Measurements from ENCODE around the gene ENTPD6. TPM values are rescaled to one million over a fixed set of nuclear protein-coding genes. Genes with fewer than 3 reads are reported as not detected.

ENTPD6 gene
- total RNA-seq, 1 donor from 2014 or later = 32.3 TPM

DNA sequence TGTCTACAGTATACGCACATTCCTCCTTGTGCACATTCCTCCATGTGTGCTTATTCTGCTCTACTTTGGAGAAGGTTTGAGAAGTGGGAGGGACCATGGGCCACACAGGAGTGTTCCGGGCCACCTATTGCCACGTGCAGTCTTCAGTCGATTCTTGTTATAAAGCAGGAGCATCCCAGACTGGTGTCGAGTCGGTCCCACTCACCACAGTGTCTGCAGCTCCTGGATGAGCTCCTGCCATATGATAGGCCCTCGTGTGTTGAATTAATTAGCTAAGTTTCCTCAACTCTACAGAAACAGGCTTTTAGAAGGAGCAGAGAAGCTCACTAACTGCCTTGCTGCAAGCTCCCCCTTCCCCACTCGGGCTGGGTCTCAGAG, 22.6 kb downstream of the ENTPD6 start:
- Mint-ChIP-seq H3K27ac (no peak overlapping the region), H3K9me3 (no peaks in the 10 kb centered on the region), H3K27me3 (ENCODE audit: insufficient read depth, low read depth) (peaks cover 4% of the 10 kb centered on the region), H3K36me3 (peaks cover 11% of the 10 kb centered on the region), H3K4me3 (no peak overlapping the region), H3K4me1 (peaks cover 6% of the 10 kb centered on the region)
- TF ChIP-seq, protein P1, sequence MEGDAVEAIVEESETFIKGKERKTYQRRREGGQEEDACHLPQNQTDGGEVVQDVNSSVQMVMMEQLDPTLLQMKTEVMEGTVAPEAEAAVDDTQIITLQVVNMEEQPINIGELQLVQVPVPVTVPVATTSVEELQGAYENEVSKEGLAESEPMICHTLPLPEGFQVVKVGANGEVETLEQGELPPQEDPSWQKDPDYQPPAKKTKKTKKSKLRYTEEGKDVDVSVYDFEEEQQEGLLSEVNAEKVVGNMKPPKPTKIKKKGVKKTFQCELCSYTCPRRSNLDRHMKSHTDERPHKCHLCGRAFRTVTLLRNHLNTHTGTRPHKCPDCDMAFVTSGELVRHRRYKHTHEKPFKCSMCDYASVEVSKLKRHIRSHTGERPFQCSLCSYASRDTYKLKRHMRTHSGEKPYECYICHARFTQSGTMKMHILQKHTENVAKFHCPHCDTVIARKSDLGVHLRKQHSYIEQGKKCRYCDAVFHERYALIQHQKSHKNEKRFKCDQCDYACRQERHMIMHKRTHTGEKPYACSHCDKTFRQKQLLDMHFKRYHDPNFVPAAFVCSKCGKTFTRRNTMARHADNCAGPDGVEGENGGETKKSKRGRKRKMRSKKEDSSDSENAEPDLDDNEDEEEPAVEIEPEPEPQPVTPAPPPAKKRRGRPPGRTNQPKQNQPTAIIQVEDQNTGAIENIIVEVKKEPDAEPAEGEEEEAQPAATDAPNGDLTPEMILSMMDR (IDR thresholded peaks at IDR 0.05) = no peak
- Histone ChIP-seq H3K9me3 (ENCODE audit: low read depth) (no peaks in the 10 kb centered on the region), H3F3A (ENCODE audit: low read depth) (no peaks in the 10 kb centered on the region), H3K27me3 (no peaks in the 10 kb centered on the region), H3K27ac (no peak overlapping the region), H3K4me3 (no peak overlapping the region), H3K4me2 (no peak overlapping the region), H4K20me1 (ENCODE audit: low read depth) (no peaks in the 10 kb centered on the region), H3K36me3 (no peaks in the 10 kb centered on the region), H3K4me1 (peaks cover 11% of the 10 kb centered on the region), H2AFZ (replicated peaks) (no peak overlapping the region), H3K9ac (no peak overlapping the region), H3K79me2 (ENCODE audit: low read depth) (no peaks in the 10 kb centered on the region)
- DNase-seq (ENCODE audit: low spot score) = no peak

DNA sequence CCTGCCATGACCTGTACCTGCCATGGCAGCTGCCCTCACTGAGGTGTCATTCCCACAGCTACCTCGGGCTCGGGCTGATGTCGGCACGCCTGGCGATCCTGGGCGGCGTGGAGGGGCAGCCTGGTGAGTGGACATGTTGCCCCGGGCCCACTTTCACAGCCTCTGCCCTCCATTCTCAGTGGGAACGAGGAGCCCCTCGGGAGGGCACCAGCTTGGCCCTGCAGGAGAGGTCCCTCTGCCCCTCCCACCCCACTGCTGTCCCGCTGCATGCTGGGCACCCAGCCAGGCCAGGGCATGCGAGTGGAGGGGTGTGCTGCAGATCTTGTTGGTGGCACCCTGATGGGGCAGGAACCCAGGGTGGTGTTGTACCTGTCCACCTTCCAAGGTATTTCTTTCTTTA, 23.0 kb downstream of the ENTPD6 start:
- Histone ChIP-seq H3K4me1 (peaks cover 15% of the 10 kb centered on the region), H3K36me3 (no peaks in the 10 kb centered on the region), H3F3A (ENCODE audit: low read depth) (no peaks in the 10 kb centered on the region), H4K20me1 (ENCODE audit: low read depth) (no peaks in the 10 kb centered on the region), H3K9ac (no peak overlapping the region), H3K9me3 (ENCODE audit: low read depth) (no peaks in the 10 kb centered on the region), H3K4me3 (no peak overlapping the region), H3K27me3 (no peaks in the 10 kb centered on the region), H2AFZ (replicated peaks) (no peak overlapping the region), H3K4me2 (no peak overlapping the region), H3K79me2 (ENCODE audit: low read depth) (no peaks in the 10 kb centered on the region), H3K27ac (no peak overlapping the region)
- Mint-ChIP-seq H3K4me1 (peaks cover 9% of the 10 kb centered on the region), H3K36me3 (peaks cover 11% of the 10 kb centered on the region), H3K9me3 (no peaks in the 10 kb centered on the region), H3K27ac (no peak overlapping the region), H3K27me3 (ENCODE audit: insufficient read depth, low read depth) (peaks cover 4% of the 10 kb centered on the region), H3K4me3 (no peak overlapping the region)
- DNase-seq (ENCODE audit: low spot score) = no peak
- TF ChIP-seq, protein P1 (IDR thresholded peaks at IDR 0.05) = no peak
- TF ChIP-seq EZH2phosphoT487 (IDR thresholded peaks at IDR 0.05) (no peak), EZH2 (IDR thresholded peaks at IDR 0.05) (no peak)

DNA sequence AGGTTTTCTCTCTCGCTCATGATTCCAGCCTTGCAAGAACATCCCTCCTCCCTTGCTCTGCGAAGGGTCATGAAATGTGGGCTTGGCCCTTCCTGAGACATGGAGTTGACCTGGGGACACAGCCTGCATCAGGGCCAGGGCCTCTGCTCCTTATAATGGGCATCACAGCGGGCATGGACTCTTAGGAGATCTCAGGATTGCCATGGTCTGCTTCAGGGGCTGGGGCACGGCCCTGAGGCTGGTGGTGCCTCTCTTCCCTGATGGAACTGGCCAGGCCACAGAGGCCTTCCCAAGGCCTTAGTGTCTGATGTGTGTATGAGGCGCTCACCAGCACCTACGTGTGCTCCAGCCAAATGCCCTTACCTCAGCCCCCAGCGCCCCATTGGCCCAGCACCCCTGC, 23.9 kb downstream of the ENTPD6 start:
- Histone ChIP-seq H4K20me1 (ENCODE audit: low read depth) (no peaks in the 10 kb centered on the region), H3K79me2 (ENCODE audit: low read depth) (no peaks in the 10 kb centered on the region), H3K4me2 (no peak overlapping the region), H2AFZ (replicated peaks) (no peak overlapping the region), H3K27me3 (no peaks in the 10 kb centered on the region), H3K4me3 (no peak overlapping the region), H3F3A (ENCODE audit: low read depth) (no peaks in the 10 kb centered on the region), H3K36me3 (no peaks in the 10 kb centered on the region), H3K27ac (no peak overlapping the region), H3K4me1 (peaks cover 16% of the 10 kb centered on the region), H3K9me3 (ENCODE audit: low read depth) (no peaks in the 10 kb centered on the region), H3K9ac (no peak overlapping the region)
- Mint-ChIP-seq H3K4me3 (no peak overlapping the region), H3K27me3 (ENCODE audit: insufficient read depth, low read depth) (peaks cover 2% of the 10 kb centered on the region), H3K27ac (no peak overlapping the region), H3K36me3 (peaks cover 11% of the 10 kb centered on the region), H3K4me1 (peaks cover 10% of the 10 kb centered on the region), H3K9me3 (no peaks in the 10 kb centered on the region)
- no peak for DNase-seq (ENCODE audit: low spot score)
- no peak for TF ChIP-seq EZH2phosphoT487 (IDR thresholded peaks at IDR 0.05)
- no peak for TF ChIP-seq EZH2 (IDR thresholded peaks at IDR 0.05)
- TF ChIP-seq, protein P1 (IDR thresholded peaks at IDR 0.05) = no peak
